ENCODE measurements around the gene CDC42SE1. TPM values are rescaled to one million over a fixed set of nuclear protein-coding genes. Genes with fewer than 3 reads are reported as not detected.

Gene CDC42SE1
- total RNA-seq, 2 experiments from 2014 or later, result 95.4 to 101 TPM

DNA sequence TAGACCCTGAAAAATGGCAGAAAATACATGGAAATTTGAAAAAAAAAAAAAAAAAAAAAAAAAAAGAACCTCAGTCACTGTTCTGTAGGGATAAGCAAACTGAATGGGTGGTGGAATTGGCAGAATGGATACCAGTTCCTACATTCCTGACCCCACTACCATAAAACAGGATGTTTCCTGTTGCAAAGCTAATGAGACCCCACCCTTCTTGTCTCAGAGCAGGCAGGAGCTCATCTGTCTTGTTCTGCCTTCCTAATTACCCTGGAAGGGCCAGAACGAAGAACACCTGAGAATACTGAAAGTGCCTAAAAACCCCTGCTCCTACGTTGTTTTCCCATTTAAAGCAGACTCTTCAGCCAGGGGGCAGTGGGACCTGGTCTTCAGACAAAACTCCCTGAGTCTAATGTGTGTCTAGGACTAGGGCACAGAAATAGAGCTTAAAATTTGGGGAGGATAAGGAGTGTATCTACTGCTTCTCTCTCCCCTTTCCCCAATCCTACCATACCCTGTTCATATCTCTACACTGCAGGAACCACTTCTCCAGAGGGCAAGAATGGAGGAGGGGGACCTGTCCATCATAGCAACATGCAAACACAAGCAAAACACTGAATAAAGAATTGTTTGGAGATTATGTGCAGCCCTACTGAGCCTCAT, 7.9 kb downstream of the CDC42SE1 start:
- ChIA-PET POLR2A (interaction anchor here (0.6 kb wide), 1 partner anchor 775 kb away, joined by 3 read pairs; no protein-coding TSS in a partner anchor), CTCF (interaction anchor here (0.6 to 1.4 kb wide), 2 partner anchors 55 to 115 kb away, joined by 3 to 4 read pairs; no protein-coding TSS in a partner anchor)
- Mint-ChIP-seq H3K4me1 (peaks cover 70% of the 10 kb centered on the region), H3K36me3 (ENCODE audit: low read depth) (peaks cover 59% of the 10 kb centered on the region), H3K4me3 (no peak overlapping the region), H3K27ac (peak overlapping the region; percentile 29), H3K27me3 (no peaks in the 10 kb centered on the region), H3K9me3 (ENCODE audit: low read depth) (no peaks in the 10 kb centered on the region)
- DNase-seq (no peak), ATAC-seq (no peak)
- intact Hi-C loops (cut with DNase I, micrococcal nuclease), result no loop called here

GRCh38 chr1:151050051-151050688, 9.3 kb downstream of the CDC42SE1 start:
- intact Hi-C loops (cut with DNase I, micrococcal nuclease), result no loop called here
- H3K4me3 Mint-ChIP-seq, result no peak overlapping the region
- DNase-seq, result no peak
- ChIA-PET POLR2A (interaction anchor here (0.7 kb wide), 1 partner anchor 41 kb away, joined by 5 read pairs; no protein-coding TSS in a partner anchor), CTCF (interaction anchor here (0.9 kb wide), 2 partner anchors 44 to 54 kb away, joined by 3 to 4 read pairs; no protein-coding TSS in a partner anchor)
- no peaks in the 10 kb centered on the region for H3K9me3 Mint-ChIP-seq (ENCODE audit: low read depth)
- ATAC-seq, result no peak
- H3K27me3 Mint-ChIP-seq, result no peaks in the 10 kb centered on the region
- peaks cover 62% of the 10 kb centered on the region for H3K4me1 Mint-ChIP-seq
- H3K36me3 Mint-ChIP-seq (ENCODE audit: low read depth), result peaks cover 46% of the 10 kb centered on the region
- peak overlapping the region; percentile 42 for H3K27ac Mint-ChIP-seq

GRCh38 chr1:151049458-151049857, 10.0 kb downstream of the CDC42SE1 start:
- CTCF ChIA-PET, result interaction anchor here (0.7 to 3.2 kb wide), 5 partner anchors 9 to 53 kb away, joined by 3 to 34 read pairs (median 4); partner anchors contain the start of genes CDC42SE1 and MLLT11
- Mint-ChIP-seq H3K27ac (peak overlapping the region; percentile 42), H3K4me1 (peaks cover 57% of the 10 kb centered on the region), H3K36me3 (ENCODE audit: low read depth) (peaks cover 38% of the 10 kb centered on the region), H3K27me3 (no peaks in the 10 kb centered on the region), H3K9me3 (ENCODE audit: low read depth) (no peaks in the 10 kb centered on the region), H3K4me3 (no peak overlapping the region)
- intact Hi-C loops (cut with DNase I, micrococcal nuclease), result loop anchor here in 1 of 2 experiments (2.0 kb wide), 1 partner anchor 41 kb away; the partner anchor contains the start of gene PRUNE1
- ATAC-seq, result no peak
- DNase-seq, result no peak
- POLR2A ChIA-PET, result interaction anchor here (0.6 to 0.7 kb wide), 3 partner anchors 40 to 159 kb away, joined by 3 to 5 read pairs (median 3); no protein-coding TSS in a partner anchor

GRCh38 chr1:151048645-151049032, 10.8 kb downstream of the CDC42SE1 start:
- H3K27me3 Mint-ChIP-seq, result no peaks in the 10 kb centered on the region
- peak overlapping the region; percentile 84 for H3K4me3 Mint-ChIP-seq
- peaks cover 53% of the 10 kb centered on the region for H3K4me1 Mint-ChIP-seq
- H3K9me3 Mint-ChIP-seq (ENCODE audit: low read depth), result no peaks in the 10 kb centered on the region
- ChIA-PET POLR2A (interaction anchor here (0.7 to 1.9 kb wide), 3 partner anchors 9 to 77 kb away, joined by 3 to 6 read pairs (median 5); partner anchors contain the start of genes CDC42SE1 and MLLT11), CTCF (interaction anchor here (1.0 to 3.2 kb wide), 7 partner anchors 11 to 365 kb away, joined by 3 to 34 read pairs (median 7); partner anchors contain the start of genes ANXA9, CDC42SE1, MINDY1 and MLLT11)
- intact Hi-C loops (cut with DNase I, micrococcal nuclease), result loop anchor here (1.0 to 2.0 kb wide), 3 partner anchors 9 to 40 kb away; partner anchors contain the start of genes CDC42SE1 (in 1 of the 2) and PRUNE1 (in 1 of the 2)
- peaks cover 30% of the 10 kb centered on the region for H3K36me3 Mint-ChIP-seq (ENCODE audit: low read depth)
- DNase-seq (no peak), ATAC-seq (peak; percentile 6)
- H3K27ac Mint-ChIP-seq, result peak overlapping the region; percentile 86

GRCh38 chr1:151047925-151048644, 11.3 kb downstream of the CDC42SE1 start:
- Mint-ChIP-seq H3K27ac (peak overlapping the region; percentile 86), H3K9me3 (ENCODE audit: low read depth) (no peaks in the 10 kb centered on the region), H3K27me3 (no peaks in the 10 kb centered on the region), H3K4me1 (peaks cover 55% of the 10 kb centered on the region), H3K4me3 (peak overlapping the region; percentile 84), H3K36me3 (ENCODE audit: low read depth) (peaks cover 26% of the 10 kb centered on the region)
- DNase-seq (peak; percentile 75), ATAC-seq (peak; percentile 80)
- intact Hi-C loops (cut with DNase I, micrococcal nuclease), result loop anchor here (1.0 to 2.0 kb wide), 3 partner anchors 9 to 39 kb away; partner anchors contain the start of genes CDC42SE1 (in 1 of the 2) and PRUNE1 (in 1 of the 2)
- POLR2A ChIA-PET, result interaction anchor here (0.9 to 1.9 kb wide), 4 partner anchors 10 to 233 kb away, joined by 3 to 6 read pairs (median 4); partner anchors contain the start of genes CDC42SE1, MLLT11 and TNFAIP8L2
- CTCF ChIA-PET, result interaction anchor here (0.8 to 3.2 kb wide), 17 partner anchors 8 to 365 kb away, joined by 3 to 34 read pairs (median 4); partner anchors contain the start of genes ANXA9, BNIPL, CDC42SE1 and MINDY1

DNA sequence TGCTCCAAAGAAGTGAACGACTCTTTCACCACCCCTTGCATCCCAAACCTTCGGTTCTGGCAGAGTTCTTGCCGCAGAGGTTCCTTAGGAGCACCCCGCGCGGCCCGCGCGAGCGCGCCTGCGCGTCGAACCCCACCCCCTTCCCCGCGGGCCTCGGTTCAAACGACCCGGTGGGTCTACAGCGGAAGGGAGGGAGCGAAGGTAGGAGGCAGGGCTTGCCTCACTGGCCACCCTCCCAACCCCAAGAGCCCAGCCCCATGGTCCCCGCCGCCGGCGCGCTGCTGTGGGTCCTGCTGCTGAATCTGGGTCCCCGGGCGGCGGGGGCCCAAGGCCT, 11.9 kb downstream of the CDC42SE1 start, which contains the start of gene C1orf56:
Gene C1orf56 (plus strand): TSS at position 161 of the 334 bp plus-strand sequence. CDS start 97 bp downstream, at position 258.
- peaks cover 54% of the 10 kb centered on the region for H3K4me1 Mint-ChIP-seq
- peaks cover 22% of the 10 kb centered on the region for H3K36me3 Mint-ChIP-seq (ENCODE audit: low read depth)
- CTCF ChIA-PET, result interaction anchor here (0.8 to 3.2 kb wide), 16 partner anchors 8 to 84 kb away, joined by 3 to 34 read pairs (median 4); partner anchors contain the start of genes ANXA9, BNIPL, CDC42SE1 and MINDY1
- H3K27me3 Mint-ChIP-seq, result no peaks in the 10 kb centered on the region
- intact Hi-C loops (cut with DNase I, micrococcal nuclease), result no loop called here
- peak within 1 kb of the TSS; percentile 84 for H3K4me3 Mint-ChIP-seq
- DNase-seq (peak; percentile 70), ATAC-seq (peak; percentile 55)
- POLR2A ChIA-PET, result interaction anchor here (0.9 to 1.9 kb wide), 4 partner anchors 10 to 234 kb away, joined by 3 to 6 read pairs (median 4); partner anchors contain the start of genes CDC42SE1, MLLT11 and TNFAIP8L2
- H3K27ac Mint-ChIP-seq, result peak within 1 kb of the TSS; percentile 86
- H3K9me3 Mint-ChIP-seq (ENCODE audit: low read depth), result no peaks in the 10 kb centered on the region

GRCh38 chr1:151043163-151043562, 16.3 kb downstream of the CDC42SE1 start:
- ATAC-seq (no peak), DNase-seq (no peak)
- no peaks in the 10 kb centered on the region for H3K9me3 Mint-ChIP-seq (ENCODE audit: low read depth)
- H3K4me1 Mint-ChIP-seq, result peaks cover 24% of the 10 kb centered on the region
- H3K36me3 Mint-ChIP-seq (ENCODE audit: low read depth), result peaks cover 2% of the 10 kb centered on the region
- H3K27me3 Mint-ChIP-seq, result no peaks in the 10 kb centered on the region
- CTCF ChIA-PET, result interaction anchor here (0.6 to 2.6 kb wide), 7 partner anchors 17 to 298 kb away, joined by 3 to 13 read pairs (median 3); partner anchors contain the start of gene MLLT11
- no peak overlapping the region for H3K27ac Mint-ChIP-seq
- POLR2A ChIA-PET, result no interaction called here
- no peak overlapping the region for H3K4me3 Mint-ChIP-seq
- intact Hi-C loops (cut with DNase I, micrococcal nuclease), result no loop called here

- CTCF ChIA-PET, result interaction anchor here (0.6 kb wide), 2 partner anchors 229 to 639 kb away, joined by 3 to 4 read pairs; no protein-coding TSS in a partner anchor
- peaks cover 9% of the 10 kb centered on the region for H3K4me1 Mint-ChIP-seq
- no peaks in the 10 kb centered on the region for H3K27me3 Mint-ChIP-seq
- H3K36me3 Mint-ChIP-seq (ENCODE audit: low read depth), result peaks cover 13% of the 10 kb centered on the region
- DNase-seq (no peak), ATAC-seq (no peak)
- intact Hi-C loops (cut with DNase I, micrococcal nuclease), result no loop called here
- no peaks in the 10 kb centered on the region for H3K9me3 Mint-ChIP-seq (ENCODE audit: low read depth)
- POLR2A ChIA-PET, result no interaction called here
- no peak overlapping the region for H3K4me3 Mint-ChIP-seq
- H3K27ac Mint-ChIP-seq, result no peak overlapping the region
Measured at GRCh38 chr1:151039521-151039920, 19.9 kb downstream of the CDC42SE1 start.

- Mint-ChIP-seq H3K36me3 (ENCODE audit: low read depth) (peaks cover 20% of the 10 kb centered on the region), H3K27ac (no peak overlapping the region), H3K4me1 (peaks cover 3% of the 10 kb centered on the region), H3K9me3 (ENCODE audit: low read depth) (no peaks in the 10 kb centered on the region), H3K4me3 (no peak overlapping the region), H3K27me3 (no peaks in the 10 kb centered on the region)
- ChIA-PET CTCF (interaction anchor here (0.7 to 1.2 kb wide), 4 partner anchors 10 to 311 kb away, joined by 3 to 4 read pairs (median 3); partner anchors contain the start of gene C1orf56), POLR2A (interaction anchor here (0.5 to 0.6 kb wide), 2 partner anchors 260 to 402 kb away, joined by 3 to 4 read pairs; no protein-coding TSS in a partner anchor)
- DNase-seq (no peak), ATAC-seq (no peak)
- intact Hi-C loops (cut with DNase I, micrococcal nuclease), result no loop called here
Measured at GRCh38 chr1:151037032-151037431, 22.4 kb downstream of the CDC42SE1 start.

DNA sequence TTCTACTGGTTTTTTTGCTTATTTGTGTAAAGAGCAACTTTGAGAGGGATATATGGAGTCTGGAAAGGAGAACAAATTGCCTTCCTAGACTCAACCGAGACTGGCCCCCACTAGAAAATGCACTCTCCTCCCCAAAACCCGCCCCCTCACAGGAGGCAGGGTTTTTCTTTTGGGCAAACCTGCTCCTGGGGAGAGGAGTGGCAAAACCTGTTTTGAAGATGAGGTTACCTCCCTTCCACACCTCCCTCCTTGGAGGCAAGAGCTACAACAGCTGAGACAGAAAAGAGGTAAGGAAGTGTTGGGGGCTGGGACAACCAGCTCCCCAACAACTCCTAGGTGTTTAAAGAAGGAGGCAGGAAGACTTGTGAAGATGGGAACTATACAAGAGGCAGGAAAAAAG, 23.1 kb downstream of the CDC42SE1 start, which contains the start of gene BNIPL:
Gene BNIPL (plus strand): TSS at position 231 of the 400 bp plus-strand sequence. CDS start 140 bp downstream, at position 371.
- intact Hi-C loops (cut with DNase I, micrococcal nuclease), result no loop called here
- ATAC-seq, result no peak
- POLR2A ChIA-PET, result interaction anchor here (0.5 to 0.6 kb wide), 2 partner anchors 261 to 403 kb away, joined by 3 to 4 read pairs; no protein-coding TSS in a partner anchor
- no peaks in the 10 kb centered on the region for H3K9me3 Mint-ChIP-seq (ENCODE audit: low read depth)
- no peak for DNase-seq
- H3K27ac Mint-ChIP-seq, result no peak within 1 kb of the TSS
- peaks cover 22% of the 10 kb centered on the region for H3K36me3 Mint-ChIP-seq (ENCODE audit: low read depth)
- CTCF ChIA-PET, result interaction anchor here (0.7 to 1.2 kb wide), 4 partner anchors 11 to 312 kb away, joined by 3 to 4 read pairs (median 3); partner anchors contain the start of gene C1orf56
- peaks cover 3% of the 10 kb centered on the region for H3K4me1 Mint-ChIP-seq
- no peak within 1 kb of the TSS for H3K4me3 Mint-ChIP-seq
- no peaks in the 10 kb centered on the region for H3K27me3 Mint-ChIP-seq
